ENCODE measurements around the gene SMYD4.
"Not testable (repeated sequence)": the region's sequence is repeated elsewhere in the genome, so short reads cannot be mapped to it uniquely, and the experiment has no call there.

SMYD4 gene

GRCh38 chr17:1779571-1780131 lies 50.1 kb downstream of the SMYD4 start:
- DNase-seq, result peak; percentile 92

- DNase-seq, result no peak
These were observed 52.8 kb downstream of the SMYD4 start for GRCh38 chr17:1776857-1777256.

- DNase-seq, result peak; percentile 21
These were observed 53.4 kb downstream of the SMYD4 start for GRCh38 chr17:1776328-1776727.

- no peak for DNase-seq
These were observed 55.1 kb downstream of the SMYD4 start for GRCh38 chr17:1774390-1775176.

GRCh38 chr17:1773696-1774181 lies 56.0 kb downstream of the SMYD4 start:
- peak; percentile 54 for DNase-seq

GRCh38 chr17:1773000-1773695 lies 56.6 kb downstream of the SMYD4 start:
- not testable (repeated sequence) for DNase-seq

- DNase-seq, result peak; percentile 19
These were observed 59.8 kb downstream of the SMYD4 start for GRCh38 chr17:1769822-1770477.

- DNase-seq, result peak; percentile 27
These were observed 62.3 kb downstream of the SMYD4 start for GRCh38 chr17:1767358-1767757.

GRCh38 chr17:1766382-1767135 lies 63.1 kb downstream of the SMYD4 start:
- peak; percentile 60 for DNase-seq

GRCh38 chr17:1765576-1765975 lies 64.1 kb downstream of the SMYD4 start:
- no peak for DNase-seq

- DNase-seq, result not testable (repeated sequence)
These were observed 65.0 kb downstream of the SMYD4 start for GRCh38 chr17:1764705-1765104.

GRCh38 chr17:1764284-1764683 lies 65.4 kb downstream of the SMYD4 start:
- peak; percentile 89 for DNase-seq

- DNase-seq, result peak; percentile 82
These were observed 66.5 kb downstream of the SMYD4 start for GRCh38 chr17:1762901-1763898.

GRCh38 chr17:1762233-1762900 lies 67.3 kb downstream of the SMYD4 start:
- DNase-seq, result peak; percentile 72

GRCh38 chr17:1759529-1759928 lies 70.2 kb downstream of the SMYD4 start:
- DNase-seq, result no peak

GRCh38 chr17:1758807-1759206 lies 70.9 kb downstream of the SMYD4 start:
- no peak for DNase-seq

- DNase-seq, result no peak
These were observed 73.9 kb downstream of the SMYD4 start for GRCh38 chr17:1755827-1756262.

- peak; percentile 61 for DNase-seq
These were observed 74.4 kb downstream of the SMYD4 start for GRCh38 chr17:1755252-1755826.

- DNase-seq, result no peak
These were observed 75.1 kb downstream of the SMYD4 start for GRCh38 chr17:1754430-1755112.
